Measurements from ENCODE around the gene TAC4.

DNA sequence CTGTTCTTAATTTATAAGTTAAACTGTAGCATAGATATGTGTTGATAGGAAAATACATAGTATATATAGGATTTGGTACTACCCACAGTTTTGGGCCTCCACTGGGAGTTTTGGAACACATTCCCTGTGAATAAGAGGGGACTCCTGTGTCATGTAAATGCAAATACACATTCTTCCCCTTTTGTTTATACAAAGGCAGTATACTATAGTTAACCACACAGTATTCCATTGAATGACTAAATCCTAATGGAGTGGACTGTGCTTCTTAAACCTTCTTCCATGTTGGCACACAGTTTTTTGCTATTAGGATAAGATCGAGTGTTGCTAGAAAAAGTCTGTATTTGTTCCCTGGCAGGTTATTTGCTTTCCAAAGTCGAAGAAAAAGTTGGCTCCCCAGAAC is 22.2 kb downstream of the TAC4 start:
- TF ChIP-seq, protein P1, sequence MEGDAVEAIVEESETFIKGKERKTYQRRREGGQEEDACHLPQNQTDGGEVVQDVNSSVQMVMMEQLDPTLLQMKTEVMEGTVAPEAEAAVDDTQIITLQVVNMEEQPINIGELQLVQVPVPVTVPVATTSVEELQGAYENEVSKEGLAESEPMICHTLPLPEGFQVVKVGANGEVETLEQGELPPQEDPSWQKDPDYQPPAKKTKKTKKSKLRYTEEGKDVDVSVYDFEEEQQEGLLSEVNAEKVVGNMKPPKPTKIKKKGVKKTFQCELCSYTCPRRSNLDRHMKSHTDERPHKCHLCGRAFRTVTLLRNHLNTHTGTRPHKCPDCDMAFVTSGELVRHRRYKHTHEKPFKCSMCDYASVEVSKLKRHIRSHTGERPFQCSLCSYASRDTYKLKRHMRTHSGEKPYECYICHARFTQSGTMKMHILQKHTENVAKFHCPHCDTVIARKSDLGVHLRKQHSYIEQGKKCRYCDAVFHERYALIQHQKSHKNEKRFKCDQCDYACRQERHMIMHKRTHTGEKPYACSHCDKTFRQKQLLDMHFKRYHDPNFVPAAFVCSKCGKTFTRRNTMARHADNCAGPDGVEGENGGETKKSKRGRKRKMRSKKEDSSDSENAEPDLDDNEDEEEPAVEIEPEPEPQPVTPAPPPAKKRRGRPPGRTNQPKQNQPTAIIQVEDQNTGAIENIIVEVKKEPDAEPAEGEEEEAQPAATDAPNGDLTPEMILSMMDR (IDR thresholded peaks at IDR 0.05) = no peak
- TF ChIP-seq EP300 (IDR thresholded peaks at IDR 0.05) = no peak
- TF ChIP-seq POLR2A (IDR thresholded peaks at IDR 0.05; ENCODE audit: low read length) = no peak
- TF ChIP-seq NPAS2 (CRISPR knock-in tag; IDR thresholded peaks at IDR 0.05; ENCODE audit: borderline replicate concordance) = no peak
- TF ChIP-seq RCOR1 (IDR thresholded peaks at IDR 0.05; ENCODE audit: low read depth, low read length) = no peak
- TF ChIP-seq MYC (IDR thresholded peaks at IDR 0.05; ENCODE audit: borderline replicate concordance, low read length) = no peak
- no peak for TF ChIP-seq CHD2 (IDR thresholded peaks at IDR 0.05; ENCODE audit: low read length, partially characterized antibody)
- TF ChIP-seq ESRRA (IDR thresholded peaks at IDR 0.05; ENCODE audit: borderline replicate concordance, low read length) = no peak
- TF ChIP-seq HDAC2 (IDR thresholded peaks at IDR 0.05) = no peak
- TF ChIP-seq, protein P2, sequence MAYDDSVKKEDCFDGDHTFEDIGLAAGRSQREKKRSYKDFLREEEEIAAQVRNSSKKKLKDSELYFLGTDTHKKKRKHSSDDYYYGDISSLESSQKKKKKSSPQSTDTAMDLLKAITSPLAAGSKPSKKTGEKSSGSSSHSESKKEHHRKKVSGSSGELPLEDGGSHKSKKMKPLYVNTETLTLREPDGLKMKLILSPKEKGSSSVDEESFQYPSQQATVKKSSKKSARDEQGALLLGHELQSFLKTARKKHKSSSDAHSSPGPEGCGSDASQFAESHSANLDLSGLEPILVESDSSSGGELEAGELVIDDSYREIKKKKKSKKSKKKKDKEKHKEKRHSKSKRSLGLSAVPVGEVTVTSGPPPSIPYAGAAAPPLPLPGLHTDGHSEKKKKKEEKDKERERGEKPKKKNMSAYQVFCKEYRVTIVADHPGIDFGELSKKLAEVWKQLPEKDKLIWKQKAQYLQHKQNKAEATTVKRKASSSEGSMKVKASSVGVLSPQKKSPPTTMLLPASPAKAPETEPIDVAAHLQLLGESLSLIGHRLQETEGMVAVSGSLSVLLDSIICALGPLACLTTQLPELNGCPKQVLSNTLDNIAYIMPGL (CRISPR knock-in tag; IDR thresholded peaks at IDR 0.05; ENCODE audit: borderline replicate concordance) = no peak
